H1 (cell line): ENCODE data around the gene CELSR1. TPM values are rescaled to one million over a fixed set of nuclear protein-coding genes. Genes with fewer than 3 reads are reported as not detected.

Experiments used
- CTCF ChIA-PET: fragments of 300-600 bp; sonication (Branson Sonifier 250); formaldehyde crosslinking; loops from one replicate; lab custom pipeline; 2021; ENCODE audit not compliant: partially characterized antibody; lab: Charles Lee
- POLR2A ChIA-PET: fragments of 300-600 bp; sonication (Branson Sonifier 250); formaldehyde crosslinking; loops from one replicate; lab custom pipeline; 2021; ENCODE audit warnings: inconsistent platforms; ENCODE audit not compliant: partially characterized antibody; lab: Charles Lee
- DNase-seq, 2 experiments: peaks; one replicate each; pipeline versions ENCODE4 v3.0.0 to v3.0.0-alpha.2; 2010 to 2022; ENCODE audit warnings: low spot score in 2 of 2, low read depth in 1 of 2, mixed read lengths in 1 of 2
- FAIRE-seq: peaks from 2 replicates; lab custom pipeline; 2011; peaks lifted over from hg19 to GRCh38; lab: Jason Lieb, UNC
- H2AFZ ChIP-seq: 2 replicates; pipeline ENCODE4 v1.8.1; 2012; ENCODE audit warnings: low read length, inconsistent platforms
- H2AK5ac ChIP-seq: 2 replicates; pipeline ENCODE4 v1.6.1; 2013; ENCODE audit warnings: low read depth, low read length
- H2BK120ac ChIP-seq: replicated peaks from 2 replicates; pipeline ENCODE3; 2013; ENCODE audit warnings: low read depth, low read length, inconsistent platforms
- H2BK12ac ChIP-seq: 2 replicates; pipeline ENCODE4 v1.6.1; 2013; ENCODE audit warnings: low read depth, low read length
- H2BK15ac ChIP-seq: 2 replicates; pipeline ENCODE4 v1.6.1; 2013; ENCODE audit warnings: low read length
- H2BK20ac ChIP-seq: 2 replicates; pipeline ENCODE4 v1.6.1; 2013; ENCODE audit warnings: low read length
- H2BK5ac ChIP-seq: 2 replicates; pipeline ENCODE4 v1.6.1; 2013; ENCODE audit warnings: low read depth, low read length
- H3K14ac ChIP-seq: 2 replicates; pipeline ENCODE4 v1.6.1; 2013; ENCODE audit warnings: inconsistent platforms; ENCODE audit not compliant: insufficient read length
- H3K18ac ChIP-seq: 2 replicates; pipeline ENCODE4 v1.6.1; 2013; ENCODE audit warnings: low read length; ENCODE audit errors: extremely low read depth
- H3K23ac ChIP-seq: 2 replicates; pipeline ENCODE4 v1.6.1; 2013; ENCODE audit warnings: inconsistent platforms; ENCODE audit not compliant: insufficient read length
- H3K23me2 ChIP-seq: 2 replicates; pipeline ENCODE4 v1.6.1; 2013; ENCODE audit warnings: low read depth, low read length
- H3K27ac ChIP-seq: 2 replicates; pipeline ENCODE4 v1.6.1; 2011; ENCODE audit warnings: low read depth, low read length, inconsistent platforms
- H3K27me3 ChIP-seq, 4 experiments: replicated peaks in 1 of 4; 1 replicate in 1 of 4; 2 replicates in 3 of 4; pipeline versions ENCODE4 v1.6.1 to v1.8.1; 2011 to 2013; ENCODE audit warnings: low read length in 3 of 4, mild to moderate bottlenecking in 3 of 4, inconsistent platforms in 2 of 4, mixed read lengths in 2 of 4, moderate library complexity in 1 of 4; ENCODE audit not compliant: control insufficient read depth in 3 of 4, insufficient read depth in 3 of 4; ENCODE audit errors: extremely low read depth in 1 of 4
- H3K36me3 ChIP-seq, 4 experiments: 2 replicates each; pipeline versions ENCODE4 v1.6.1 to v1.8.1; 2011 to 2013; ENCODE audit warnings: mild to moderate bottlenecking in 4 of 4, low read length in 3 of 4, moderate library complexity in 2 of 4, control low read depth in 1 of 4, inconsistent platforms in 1 of 4; ENCODE audit not compliant: insufficient read depth in 4 of 4, control insufficient read depth in 2 of 4
- H3K4ac ChIP-seq: replicated peaks from 2 replicates; pipeline ENCODE3; 2013; ENCODE audit warnings: low read length, low read depth, mixed read lengths, inconsistent platforms; ENCODE audit not compliant: insufficient read length
- H3K4me1 ChIP-seq, 4 experiments: replicated peaks in 1 of 4; 1 replicate in 1 of 4; 2 replicates in 3 of 4; pipeline versions ENCODE4 v1.6.1 to v1.8.1; 2011 to 2013; ENCODE audit warnings: low read length in 3 of 4, inconsistent platforms in 2 of 4, mixed read lengths in 1 of 4; ENCODE audit not compliant: insufficient read depth in 4 of 4, control insufficient read depth in 3 of 4
- H3K4me2 ChIP-seq, 2 experiments: 2 replicates each; pipeline versions ENCODE4 v1.6.1 to v1.8.1; 2011 to 2013; ENCODE audit warnings: low read depth in 2 of 2, low read length in 2 of 2, control low read depth in 1 of 2, inconsistent platforms in 1 of 2, mild to moderate bottlenecking in 1 of 2; ENCODE audit not compliant: insufficient read depth in 1 of 2
- H3K4me3 ChIP-seq, 4 experiments: fragments of 200-600, 300-600 bp in 1 of 4; sonication (generic), shearing (Covaris generic), sonication (Bioruptor Twin) in 1 of 4; 2 replicates each; pipeline versions ENCODE4 v1.5.1 to v1.8.1; 2011 to 2016; ENCODE audit warnings: low read length in 4 of 4, low read depth in 3 of 4, control low read depth in 2 of 4, inconsistent platforms in 2 of 4, mild to moderate bottlenecking in 2 of 4, mixed read lengths in 1 of 4, moderate library complexity in 1 of 4; ENCODE audit not compliant: insufficient read depth in 2 of 4; ENCODE audit errors: extremely low read depth in 1 of 4
- H3K56ac ChIP-seq: replicated peaks from 2 replicates; pipeline ENCODE3; 2013; ENCODE audit warnings: low read depth, mild to moderate bottlenecking, mixed read lengths, low read length, inconsistent platforms; ENCODE audit not compliant: insufficient read length
- H3K79me1 ChIP-seq: 2 replicates; pipeline ENCODE4 v1.6.1; 2013; ENCODE audit warnings: low read depth, low read length, control low read depth
- H3K79me2 ChIP-seq, 2 experiments: 2 replicates each; pipeline versions ENCODE4 v1.6.1 to v1.8.1; 2012 to 2013; ENCODE audit warnings: low read length in 2 of 2, mild to moderate bottlenecking in 2 of 2, inconsistent platforms in 1 of 2; ENCODE audit not compliant: insufficient read depth in 2 of 2, control insufficient read depth in 1 of 2
- H3K9ac ChIP-seq, 4 experiments: replicated peaks in 1 of 4; 1 replicate in 1 of 4; 2 replicates in 3 of 4; pipeline versions ENCODE4 v1.6.1 to v1.8.1; 2011 to 2013; ENCODE audit warnings: low read depth in 3 of 4, low read length in 3 of 4, control low read depth in 2 of 4, mild to moderate bottlenecking in 2 of 4, moderate library complexity in 2 of 4, inconsistent platforms in 1 of 4; ENCODE audit errors: extremely low read depth in 1 of 4
- H3K9me3 ChIP-seq, 2 experiments: 2 replicates each; pipeline versions ENCODE4 v1.6.1 to v1.8.1; 2012 to 2013; ENCODE audit warnings: mild to moderate bottlenecking in 2 of 2, moderate library complexity in 2 of 2, control low read depth in 1 of 2, inconsistent platforms in 1 of 2, low read depth in 1 of 2, low read length in 1 of 2, mixed read lengths in 1 of 2; ENCODE audit not compliant: insufficient read depth in 2 of 2
- H4K20me1 ChIP-seq, 2 experiments: replicated peaks in 1 of 2; 2 replicates each; pipeline versions ENCODE3 to v1.8.1; 2011 to 2013; ENCODE audit warnings: inconsistent platforms in 2 of 2, low read length in 2 of 2, mild to moderate bottlenecking in 1 of 2; ENCODE audit not compliant: insufficient read depth in 2 of 2, control insufficient read depth in 1 of 2
- H4K5ac ChIP-seq: 2 replicates; pipeline ENCODE4 v1.6.1; 2013; ENCODE audit warnings: low read length, low read depth, mixed read lengths, inconsistent platforms; ENCODE audit not compliant: insufficient read length
- H4K8ac ChIP-seq: 2 replicates; pipeline ENCODE4 v1.8.0; 2013; ENCODE audit warnings: mild to moderate bottlenecking, moderate library complexity, low read length, inconsistent platforms; ENCODE audit not compliant: insufficient read depth; ENCODE audit errors: extremely low read depth
- H4K91ac ChIP-seq: replicated peaks from 2 replicates; pipeline ENCODE3; 2013; ENCODE audit warnings: low read length, mixed read lengths, inconsistent platforms; ENCODE audit not compliant: insufficient read length
- ASH2L ChIP-seq: fragments of 200-600, 300-600 bp; sonication (generic); IDR thresholded peaks from one replicate; pipeline ENCODE4 v1.7.1; 2017; ENCODE audit warnings: low read length
- CBX5 ChIP-seq: fragments of 300-800, 300-1000 bp; sonication (generic); IDR thresholded peaks from 2 replicates; pipeline ENCODE4 v1.7.1; 2016; ENCODE audit warnings: antibody characterized with exemption, low read length, low read depth
- CEBPB ChIP-seq: IDR thresholded peaks from 2 replicates; pipeline ENCODE4 v1.6.1; 2012; ENCODE audit warnings: low read depth, low read length
- CHD1 ChIP-seq: IDR thresholded peaks from 2 replicates; pipeline ENCODE4 v1.6.1; 2012; ENCODE audit warnings: low read depth, low read length, improper control_type of control experiment
- CHD2 ChIP-seq: IDR thresholded peaks from 2 replicates; pipeline ENCODE4 v1.6.1; 2012; ENCODE audit warnings: low read length, improper control_type of control experiment
- EGR1 ChIP-seq: IDR thresholded peaks from 2 replicates; pipeline ENCODE4 v1.6.1; 2011; ENCODE audit warnings: low read depth, low read length, borderline replicate concordance
- GABPA ChIP-seq: IDR thresholded peaks from 2 replicates; pipeline ENCODE4 v1.6.1; 2011; ENCODE audit warnings: mild to moderate bottlenecking, low read length, moderate library complexity, borderline replicate concordance; ENCODE audit not compliant: insufficient read depth
- GTF2F1 ChIP-seq: IDR thresholded peaks from 2 replicates; pipeline ENCODE4 v1.6.1; 2012; ENCODE audit warnings: low read depth, low read length, improper control_type of control experiment, borderline replicate concordance
- HDAC6 ChIP-seq: IDR thresholded peaks from one replicate; pipeline ENCODE4 v1.7.1; 2012; ENCODE audit warnings: low read depth, mild to moderate bottlenecking, inconsistent platforms, low read length, moderate library complexity
- KDM4A ChIP-seq: IDR thresholded peaks from one replicate; pipeline ENCODE4 v1.7.1; 2012; ENCODE audit warnings: low read depth, mild to moderate bottlenecking, moderate library complexity, low read length, inconsistent platforms; ENCODE audit not compliant: severe bottlenecking
- MAFK ChIP-seq: IDR thresholded peaks from 2 replicates; pipeline ENCODE4 v1.6.1; 2012; ENCODE audit warnings: low read depth, mild to moderate bottlenecking, improper control_type of control experiment, low read length
- NRF1 ChIP-seq: IDR thresholded peaks from 2 replicates; pipeline ENCODE4 v1.6.1; 2011; ENCODE audit warnings: mild to moderate bottlenecking, low read depth, low read length, improper control_type of control experiment
- POLR2AphosphoS5 ChIP-seq: IDR thresholded peaks from 2 replicates; pipeline ENCODE4 v1.6.1; 2011; ENCODE audit warnings: low read depth, low read length
- SP2 ChIP-seq: IDR thresholded peaks from 2 replicates; pipeline ENCODE4 v1.6.1; 2012; ENCODE audit warnings: mild to moderate bottlenecking, low read length, inconsistent platforms
- SUZ12 ChIP-seq: fragments of 200-600 bp; sonication (generic); IDR thresholded peaks from 2 replicates; pipeline ENCODE4 v1.6.1; 2012; ENCODE audit warnings: mild to moderate bottlenecking, inconsistent platforms, low read length, moderate library complexity, mixed read lengths
- TAF1 ChIP-seq: IDR thresholded peaks from 2 replicates; pipeline ENCODE4 v1.6.1; 2011; ENCODE audit warnings: mild to moderate bottlenecking, low read depth, low read length
- TBP ChIP-seq: IDR thresholded peaks from 2 replicates; pipeline ENCODE4 v1.6.1; 2011; ENCODE audit warnings: low read depth, low read length, improper control_type of control experiment
- WGBS, 2 experiments: shearing (Covaris generic) in 1 of 2; methylation state at CpG; one replicate each; pipeline versions ENCODE4 v1.1.6 to v1.1.7; 2013 to 2015; ENCODE audit warnings: low lambda C conversion rate in 2 of 2, mixed read lengths in 2 of 2, inconsistent platforms in 1 of 2, low coverage in 1 of 2, missing lambda C conversion rate in 1 of 2; ENCODE audit not compliant: insufficient replicate concordance in 2 of 2, insufficient coverage in 1 of 2, insufficient read length in 1 of 2; ENCODE audit errors: extremely low coverage in 1 of 2, missing lambda C conversion rate in 1 of 2; 5-methylcytosine and 5-hydroxymethylcytosine counted together
- polyA plus RNA-seq, 7 experiments: library from polyadenylated mRNA; depleted of rRNA in 3 of 7; stranded (reverse) in 5 of 7; unstranded in 2 of 7; fragments of >200 nt in 5 of 7; fragments of 200-250 nt in 2 of 7; gene quantifications; 1 replicate in 5 of 7; 2 replicates in 1 of 7; 4 replicates in 1 of 7; pipeline versions ENCODE4 v1.2.1 to v1.2.3, GENCODE V29; 2011 to 2013; ENCODE audit warnings: missing spikeins in 2 of 7, mixed read lengths in 2 of 7
- total RNA-seq: library from RNA; stranded (reverse); fragmentation: NEBNext Ultra II Directional; extraction: Animal tissue kit (Norgen Biotek cat#: 25700); gene quantifications from 2 replicates; pipeline ENCODE4 v1.2.1, GENCODE V29; 2021

CELSR1 gene
- total and polyA plus RNA-seq, 2 of the 8 experiments (the other 6 are each of a cell fraction or from before 2014, with no cell fraction given) = 9.0 to 12.4 TPM

DNA sequence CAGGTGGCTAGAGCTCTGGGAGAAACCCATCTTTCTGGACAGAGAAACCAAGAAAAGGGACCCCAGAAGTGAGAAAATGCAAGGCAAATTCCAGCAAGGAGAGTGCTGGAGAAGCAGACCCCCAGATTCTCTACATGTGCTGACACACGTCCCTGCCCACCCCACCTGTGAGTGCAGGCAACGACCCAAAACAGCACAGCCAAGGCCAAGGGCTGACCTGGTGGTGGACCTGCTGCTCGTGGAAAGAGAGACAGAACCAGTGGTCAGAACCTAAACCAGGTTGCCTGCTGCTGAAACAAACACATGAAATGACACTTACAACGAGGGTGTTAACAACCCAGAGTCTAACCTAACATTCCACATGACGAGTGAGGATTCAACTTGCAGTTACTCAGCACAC lies 177.3 kb downstream of the CELSR1 start:
- Histone ChIP-seq H3K18ac (no peak overlapping the region), H3K23ac (no peak overlapping the region), H2AK5ac (no peak overlapping the region), H4K8ac (no peak overlapping the region), H3K79me2 (no peaks in the 10 kb centered on the region), H4K91ac (no peak overlapping the region), H3K4ac (no peak overlapping the region), H3K56ac (no peak overlapping the region), H2BK5ac (peak overlapping the region; percentile 61; the same call in 1 of the 2 replicates), H2BK120ac (no peak overlapping the region), H3K79me1 (no peaks in the 10 kb centered on the region), H3K14ac (no peak overlapping the region), H3K27ac (no peak overlapping the region), H3K23me2 (no peaks in the 10 kb centered on the region), H3K9ac (no peak overlapping the region), H2BK12ac (no peak overlapping the region), H3K36me3 (peaks cover 0 to 12% (median 7%) of the 10 kb centered on the region in 4 experiments; a peak in 4 of 8 replicates), H3K4me2 (no peak overlapping the region), H3K4me1 (no peaks in the 10 kb centered on the region), H3K9me3 (no peaks in the 10 kb centered on the region; a peak in 1 of 4 replicates), H4K20me1 (peaks cover 0 to 4% of the 10 kb centered on the region in 2 experiments), H3K27me3 (no peaks in the 10 kb centered on the region), H2BK20ac (no peak overlapping the region), H2AFZ (no peak overlapping the region), H2BK15ac (no peak overlapping the region), H4K5ac (no peak overlapping the region), H3K4me3 (no peak overlapping the region)
- 79% methylated on average over 5 of the region's 5 CpGs; no CpG with 5 or more reads in 1 of the 2 experiments for WGBS, 2 experiments
- POLR2A ChIA-PET = interaction anchor here (1.2 to 1.5 kb wide), 2 partner anchors 13 to 24 kb away, joined by 3 read pairs; no protein-coding TSS in a partner anchor
- DNase-seq (no peak), FAIRE-seq (no peak)
- CTCF ChIA-PET = no interaction called here
- TF ChIP-seq CHD1 (no peak), SUZ12 (no peak), TBP (no peak), EGR1 (no peak), ASH2L (no peak), NRF1 (no peak), GABPA (no peak), GTF2F1 (no peak), CBX5 (no peak), CHD2 (no peak), MAFK (no peak), HDAC6 (no peak), SP2 (no peak), TAF1 (no peak), POLR2AphosphoS5 (no peak), CEBPB (no peak), KDM4A (no peak)
